GM18951 (cell line): ENCODE measurements around the gene VARS1.
"Not testable (repeated sequence)": the region's sequence is repeated elsewhere in the genome, so short reads cannot be mapped to it uniquely, and the experiment has no call there.

Experiments used
- POLR2A ChIP-seq: IDR thresholded peaks from 4 replicates; pipeline ENCODE4 v1.6.1; 2011; ENCODE audit warnings: mild to moderate bottlenecking; ENCODE audit not compliant: insufficient read length, insufficient read depth; ENCODE audit errors: extremely low read depth
- in situ Hi-C: fragments of 300-500 bp; cut with MboI; formaldehyde crosslinking; loops from one replicate; pipeline ENCODE4 v1.12.0; 2022; ENCODE audit warnings: low sequenced_read_pairs, mixed read lengths, inconsistent platforms; ENCODE audit not compliant: unreplicated experiment

Gene VARS1

DNA sequence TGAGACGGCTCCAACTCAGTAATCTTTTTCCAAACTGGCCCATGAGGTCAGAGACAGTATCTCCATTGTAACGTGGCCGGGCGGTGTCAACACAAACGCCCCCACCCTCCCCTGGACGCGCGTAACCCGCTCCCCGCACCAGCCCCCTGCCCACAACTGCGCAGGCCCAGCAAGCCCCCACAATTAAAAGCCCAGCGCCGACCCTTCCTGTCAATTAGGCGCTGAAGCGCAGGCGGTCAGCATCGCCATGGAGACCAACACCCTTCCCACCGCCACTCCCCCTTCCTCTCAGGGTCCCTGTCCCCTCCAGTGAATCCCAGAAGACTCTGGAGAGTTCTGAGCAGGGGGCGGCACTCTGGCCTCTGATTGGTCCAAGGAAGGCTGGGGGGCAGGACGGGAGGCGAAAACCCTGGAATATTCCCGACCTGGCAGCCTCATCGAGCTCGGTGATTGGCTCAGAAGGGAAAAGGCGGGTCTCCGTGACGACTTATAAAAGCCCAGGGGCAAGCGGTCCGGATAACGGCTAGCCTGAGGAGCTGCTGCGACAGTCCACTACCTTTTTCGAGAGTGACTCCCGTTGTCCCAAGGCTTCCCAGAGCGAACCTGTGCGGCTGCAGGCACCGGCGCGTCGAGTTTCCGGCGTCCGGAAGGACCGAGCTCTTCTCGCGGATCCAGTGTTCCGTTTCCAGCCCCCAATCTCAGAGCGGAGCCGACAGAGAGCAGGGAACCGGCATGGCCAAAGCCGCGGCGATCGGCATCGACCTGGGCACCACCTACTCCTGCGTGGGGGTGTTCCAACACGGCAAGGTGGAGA is 19.7 kb upstream of the VARS1 start, which contains the start of the genes HSPA1A and HSPA1L:
TSS of gene HSPA1A (plus strand) at position 519 of the 814 bp plus-strand sequence. CDS start at position 733, 214 bp downstream.
TSS of gene HSPA1L (minus strand) at position 259 of the 814 bp plus-strand sequence. CDS start 3,311 bp downstream, outside the sequence.
- in situ Hi-C loops = no loop called here
- peak; percentile 87 for TF ChIP-seq POLR2A

DNA sequence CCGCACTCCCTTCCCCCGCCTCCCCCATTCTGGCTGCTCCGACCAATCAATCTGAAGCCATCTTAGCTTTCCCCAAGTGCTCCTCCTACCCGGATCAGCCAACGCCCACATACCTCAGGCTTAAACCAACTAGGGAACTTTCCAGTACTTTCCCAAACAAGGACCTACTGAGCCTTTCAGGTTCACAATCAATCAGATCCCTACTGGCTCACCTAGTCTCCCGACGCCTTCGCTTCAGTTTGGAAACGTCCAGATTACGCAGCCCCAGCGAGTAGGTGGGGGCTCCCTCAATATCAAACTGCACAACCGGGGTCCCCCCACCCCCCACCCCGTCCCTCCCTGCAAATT is 19.1 kb upstream of the VARS1 start:
- in situ Hi-C loops = no loop called here
- no peak for TF ChIP-seq POLR2A

DNA sequence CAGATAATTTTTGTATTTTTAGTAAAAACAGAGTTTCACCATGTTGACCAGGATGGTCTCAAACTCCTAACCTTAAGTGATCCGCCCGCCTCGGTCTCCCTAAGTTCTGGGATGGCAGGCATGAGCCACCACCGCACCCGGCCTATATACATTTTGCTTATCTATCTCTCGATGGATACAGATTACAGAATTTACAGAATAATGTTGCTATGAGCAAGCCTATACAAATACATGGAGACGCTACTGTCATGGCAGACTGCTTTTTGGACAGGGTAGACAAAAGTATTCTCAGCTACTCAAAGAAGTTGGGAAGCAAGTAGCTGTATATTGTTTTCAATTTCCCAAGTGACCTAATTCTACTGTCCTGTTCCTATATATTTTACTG is 17.9 kb upstream of the VARS1 start:
- in situ Hi-C loops = no loop called here
- TF ChIP-seq POLR2A = no peak

DNA sequence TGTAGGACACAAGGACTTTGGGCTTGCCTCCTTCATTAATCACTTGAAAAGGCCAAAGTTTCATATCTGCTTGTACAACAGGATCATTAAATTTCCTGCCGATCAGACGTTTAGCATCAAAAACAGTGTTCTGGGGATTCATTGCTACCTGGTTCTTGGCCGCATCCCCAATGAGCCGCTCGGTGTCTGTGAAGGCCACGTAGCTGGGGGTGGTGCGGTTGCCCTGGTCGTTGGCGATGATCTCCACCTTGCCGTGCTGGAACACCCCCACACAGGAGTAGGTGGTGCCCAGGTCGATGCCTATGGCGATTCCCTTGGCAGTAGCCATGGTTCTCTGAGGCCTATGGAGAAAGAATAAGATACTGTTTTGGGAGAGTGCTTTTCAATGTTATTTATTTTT is 16.1 kb upstream of the VARS1 start:
- no peak for TF ChIP-seq POLR2A
- in situ Hi-C loops = no loop called here

DNA sequence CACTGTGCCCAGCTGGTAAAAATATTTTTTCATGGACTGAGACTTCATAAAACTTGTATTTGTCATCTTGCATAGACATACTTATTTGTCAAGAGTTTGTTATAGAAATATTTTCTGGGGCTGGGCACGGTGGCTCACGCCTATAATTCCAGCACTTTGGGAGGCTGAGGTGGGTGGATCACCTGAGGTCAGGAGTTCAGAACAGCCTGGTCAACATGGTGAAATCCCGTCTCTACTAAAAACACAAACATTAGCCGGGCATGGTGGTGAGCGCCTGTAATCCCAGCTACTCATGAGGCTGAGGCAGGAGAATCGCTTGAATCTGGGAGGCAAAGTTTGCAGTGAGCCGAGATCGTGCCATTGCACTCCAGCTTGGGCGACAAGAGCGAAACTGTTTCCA is 13.0 kb upstream of the VARS1 start:
- in situ Hi-C loops = not testable (repeated sequence)

DNA sequence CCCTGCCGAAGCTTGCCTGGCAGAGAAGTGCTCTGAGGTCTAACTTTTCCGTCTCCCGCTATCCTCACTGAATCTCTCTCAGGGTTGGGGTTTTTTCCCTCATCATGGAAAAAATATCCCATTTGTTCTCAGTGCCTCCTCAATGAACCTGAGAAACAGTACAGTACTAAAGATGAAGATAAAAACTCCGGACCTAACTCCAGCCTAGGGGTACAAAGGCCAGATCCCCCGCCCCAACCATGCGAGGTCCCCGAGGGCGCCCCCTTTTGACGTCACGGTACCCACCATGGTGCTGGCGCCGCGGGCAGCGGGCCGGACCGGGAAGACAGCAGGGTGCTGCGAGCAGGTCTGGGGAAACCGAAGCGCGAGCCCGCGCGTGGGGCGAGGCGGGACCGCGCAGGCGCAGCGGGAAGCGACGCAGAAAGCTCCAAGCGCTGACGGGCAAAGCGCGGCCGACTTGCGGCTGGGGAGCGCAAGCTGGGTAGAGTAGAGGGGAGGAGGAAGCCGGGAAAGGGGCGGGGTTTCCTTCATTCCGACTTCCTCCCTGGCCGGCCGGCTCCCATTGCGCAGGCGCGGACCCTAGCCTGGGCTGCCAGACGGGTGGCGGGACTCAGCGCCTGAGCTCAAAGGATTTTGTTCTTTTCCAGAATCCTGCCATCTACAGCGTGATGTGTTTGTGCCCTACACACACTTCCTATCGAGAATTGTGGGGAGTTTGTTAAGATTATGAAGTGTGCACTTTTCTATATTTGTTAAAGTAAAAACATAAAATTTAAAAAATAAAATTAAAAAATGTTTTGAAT is 11.1 kb upstream of the VARS1 start, which contains the start of gene LSM2:
TSS of gene LSM2 (minus strand) at position 497 of the 803 bp plus-strand sequence. CDS start at position 288, 209 bp downstream.
- peak; percentile 95 for TF ChIP-seq POLR2A
- in situ Hi-C loops = no loop called here

DNA sequence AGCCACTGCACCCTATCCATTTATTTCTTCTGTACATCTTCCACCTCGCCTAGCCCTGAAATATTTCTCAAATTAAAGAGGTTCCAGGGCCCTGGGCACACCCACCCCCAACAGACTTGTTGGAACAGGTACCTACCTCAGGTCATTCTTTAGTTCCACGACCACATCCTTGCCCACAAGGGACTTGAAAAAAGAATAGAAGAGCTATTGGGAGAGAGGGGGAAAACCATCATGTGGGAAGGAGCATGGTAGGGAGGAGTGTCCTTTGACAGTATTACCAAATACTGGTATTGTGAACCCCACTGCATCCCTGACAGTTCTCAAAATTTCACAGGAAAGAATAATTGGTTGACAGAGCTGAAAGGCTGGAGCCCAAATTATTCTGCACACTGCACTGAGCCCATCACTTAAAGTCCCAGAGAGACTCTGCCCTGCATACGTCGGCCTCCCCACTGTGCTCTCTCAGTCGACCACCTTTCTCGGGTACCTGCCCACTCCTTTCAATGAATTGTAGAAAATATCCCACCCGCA is 10.5 kb upstream of the VARS1 start:
- TF ChIP-seq POLR2A = no peak
- in situ Hi-C loops = no loop called here

DNA sequence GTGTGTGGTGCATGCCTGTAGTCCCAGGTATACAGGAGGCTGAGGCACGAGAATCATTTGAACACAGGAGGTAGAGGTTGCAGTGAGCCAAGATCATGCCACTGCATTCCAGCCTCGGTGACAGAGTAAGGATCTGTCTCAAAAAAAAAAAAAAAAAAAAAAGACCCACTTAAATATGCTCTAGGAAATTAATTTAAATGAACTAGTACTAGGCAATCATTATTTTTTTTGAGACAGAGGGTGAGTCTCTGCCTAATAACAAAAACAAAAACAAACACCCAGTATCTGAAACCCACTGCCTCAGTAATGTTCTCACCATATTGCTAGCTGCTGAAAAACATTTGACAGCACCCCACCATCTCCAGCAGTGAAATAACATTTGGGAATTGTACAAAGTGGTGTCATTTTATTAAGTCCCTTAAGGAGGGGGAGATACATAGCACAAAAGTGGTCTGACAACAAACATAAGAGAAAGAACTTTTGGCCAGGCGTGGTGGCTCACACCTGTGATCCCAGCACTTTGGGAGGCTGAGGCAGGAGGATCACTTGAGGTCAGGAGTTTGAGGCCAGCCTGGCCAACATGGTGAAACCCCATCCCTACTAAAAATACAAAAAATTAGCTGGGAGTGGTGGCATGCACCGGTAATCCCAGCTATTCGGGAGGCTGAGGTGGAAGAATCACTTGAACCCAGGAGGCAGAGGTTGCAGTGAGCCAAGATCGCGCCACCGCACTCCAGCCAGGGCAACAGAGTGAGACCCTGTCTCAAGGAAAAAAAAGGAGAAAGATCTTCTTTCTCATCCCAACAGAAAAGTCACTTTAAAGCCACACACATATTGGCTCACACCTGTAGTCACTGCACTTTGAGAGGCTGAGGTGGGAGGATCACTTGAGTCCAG is 5.7 kb upstream of the VARS1 start:
- in situ Hi-C loops = not testable (repeated sequence)

DNA sequence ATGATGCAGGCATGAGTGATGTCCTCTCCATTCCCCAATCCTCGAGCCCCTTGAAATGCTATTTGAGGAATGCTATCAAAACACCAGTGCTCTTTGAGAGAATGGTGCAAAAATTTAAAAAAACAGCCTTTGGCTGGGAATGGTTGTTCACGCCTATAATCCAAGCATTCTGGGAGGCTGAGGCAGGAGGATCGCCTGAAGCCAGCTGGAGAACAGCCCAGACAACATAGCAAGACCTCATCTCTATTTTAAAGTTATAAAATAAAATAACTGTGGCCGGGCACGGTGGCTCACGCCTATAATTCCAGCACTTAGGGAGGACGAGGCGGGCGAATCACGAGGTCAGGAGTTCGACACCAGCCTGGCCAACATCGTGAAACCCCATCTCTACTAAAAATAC is 4.2 kb upstream of the VARS1 start:
- TF ChIP-seq POLR2A = no peak
- in situ Hi-C loops = no loop called here

DNA sequence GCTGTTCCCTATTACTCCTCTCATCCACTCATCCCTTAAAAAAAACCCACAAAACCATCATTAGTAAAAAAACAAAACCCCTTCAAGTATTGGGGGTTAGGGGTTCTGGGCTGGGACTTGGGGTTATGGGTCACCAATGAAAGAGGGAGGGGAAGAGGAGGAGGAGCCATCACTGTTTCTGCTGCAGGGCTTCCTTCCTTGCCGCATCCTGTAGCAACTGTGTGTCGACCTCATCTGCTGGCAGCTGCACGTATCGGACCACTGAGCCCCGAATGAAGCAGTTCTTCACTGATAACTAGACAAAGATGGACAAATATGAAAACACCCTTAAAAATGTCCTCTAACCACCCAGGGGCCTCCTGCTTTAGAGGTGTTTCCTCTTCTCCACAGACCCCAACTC is 2.0 kb upstream of the VARS1 start:
- no peak for TF ChIP-seq POLR2A
- in situ Hi-C loops = no loop called here

DNA sequence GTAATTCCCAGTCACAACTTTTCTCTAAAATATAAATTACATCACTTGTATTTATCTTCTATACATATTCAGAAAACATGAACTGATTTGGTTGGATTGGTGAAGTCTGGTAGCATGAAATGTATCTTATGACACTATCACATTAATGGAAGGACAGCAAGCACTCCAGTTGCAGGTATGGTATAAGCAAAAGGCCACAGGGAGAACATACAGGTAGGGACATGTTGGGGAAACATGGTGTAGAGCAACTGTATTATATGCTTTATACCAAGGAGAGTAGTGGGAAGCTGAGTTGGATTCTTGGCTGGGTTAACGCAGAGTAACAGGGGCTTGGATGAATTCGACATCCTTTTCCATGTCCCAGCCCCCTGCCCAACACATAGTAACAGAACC is 1.4 kb upstream of the VARS1 start:
- in situ Hi-C loops = no loop called here
- TF ChIP-seq POLR2A = no peak

DNA sequence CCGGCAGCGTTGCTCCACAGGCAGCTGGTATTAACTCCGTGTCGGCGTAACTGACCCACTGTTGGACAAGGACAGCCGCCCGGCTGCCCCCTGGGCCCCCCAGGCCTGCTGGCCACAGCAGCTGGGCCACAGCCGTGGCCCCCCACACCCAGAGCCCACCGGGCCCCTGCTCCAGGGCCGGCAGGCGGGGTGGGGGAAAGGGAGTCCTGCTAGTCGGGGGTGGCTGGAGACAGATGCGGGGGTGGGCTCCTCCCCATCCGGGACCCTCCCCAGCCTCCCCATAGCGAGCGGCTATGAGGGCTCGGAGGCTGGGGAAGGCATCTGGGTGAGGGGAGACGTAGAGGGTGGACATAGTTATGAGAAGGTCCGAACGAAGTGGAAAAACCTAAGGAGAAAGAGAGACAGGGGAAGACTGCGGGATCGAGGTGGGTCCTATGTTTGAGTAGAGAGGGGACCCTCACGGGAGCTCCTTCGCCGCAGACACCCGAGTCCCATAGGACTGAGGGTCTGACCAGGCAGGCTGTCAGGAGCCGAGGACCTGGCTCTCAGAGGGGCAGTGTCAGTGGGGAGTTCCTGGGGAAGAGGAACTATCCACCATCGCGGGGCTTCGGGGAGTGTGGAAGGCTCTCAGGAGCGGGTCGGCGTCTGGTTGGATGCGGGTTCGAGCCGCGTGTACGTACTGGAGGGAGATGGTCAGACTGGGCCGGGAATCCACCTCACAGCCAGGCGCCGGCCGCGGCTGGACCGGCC is 511 bp downstream of the VARS1 start:
- no peak for TF ChIP-seq POLR2A
- in situ Hi-C loops = no loop called here
